Suprapubic skin (tissue), 4 donors: Measurements from ENCODE around the gene SCUBE1. TPM values are rescaled to one million over a fixed set of nuclear protein-coding genes. Genes with fewer than 3 reads are reported as not detected.

Source experiments
- DNase-seq, 2 donors: peaks; one replicate each; pipeline ENCODE4 v3.0.0-alpha.2; 2019; ENCODE audit warnings: low spot score in 2 of 2
- H3K27ac ChIP-seq: fragments of 200-600 bp; sonication (generic); one replicate; pipeline ENCODE4 v1.5.1; 2019
- H3K27me3 ChIP-seq: fragments of 200-600 bp; sonication (generic); one replicate; pipeline ENCODE4 v1.5.1; 2019
- H3K36me3 ChIP-seq: fragments of 200-600 bp; sonication (generic); one replicate; pipeline ENCODE4 v1.5.1; 2019
- H3K4me1 ChIP-seq: fragments of 200-600 bp; sonication (generic); one replicate; pipeline ENCODE4 v1.5.1; 2019
- H3K4me3 ChIP-seq: fragments of 200-600 bp; sonication (generic); one replicate; pipeline ENCODE4 v1.5.1; 2019; ENCODE audit warnings: mild to moderate bottlenecking
- H3K9me3 ChIP-seq: fragments of 200-600 bp; sonication (generic); one replicate; pipeline ENCODE4 v1.5.1; 2019
- EP300 ChIP-seq: sonication (generic); formaldehyde crosslinking; IDR thresholded peaks from one replicate; pipeline ENCODE4 v1.6.1; 2017; ENCODE audit warnings: antibody characterized with exemption
- POLR2A ChIP-seq, 2 donors: fragments of 450-650 bp; IDR thresholded peaks; one replicate each; pipeline ENCODE4 v1.6.1; 2017; ENCODE audit warnings: antibody characterized with exemption in 2 of 2, mild to moderate bottlenecking in 2 of 2, moderate library complexity in 2 of 2
- POLR2AphosphoS5 ChIP-seq, 3 donors: sonication (generic); formaldehyde crosslinking; IDR thresholded peaks; one replicate each; pipeline ENCODE4 v1.6.1; 2017; ENCODE audit warnings: antibody characterized with exemption in 3 of 3
- WGBS: methylation state at CpG from one replicate; pipeline ENCODE4 v1.1.5; 2018; 5-methylcytosine and 5-hydroxymethylcytosine counted together
- total RNA-seq, 4 donors: library from RNA; depleted of rRNA; stranded (reverse); fragments of >200 nt; gene quantifications; one replicate each; pipeline ENCODE4 v1.1.0, GENCODE V29; 2016
- TF ChIP-seq, protein P1 (sequence below), 2 donors: fragments of 200-600 bp in 1 of 2; fragments of 450-650 bp in 1 of 2; sonication (generic) in 1 of 2; IDR thresholded peaks; one replicate each; pipeline ENCODE4 v1.5.1; 2016 to 2019; ENCODE audit warnings: antibody characterized with exemption in 2 of 2, mild to moderate bottlenecking in 1 of 2, moderate library complexity in 1 of 2

Gene SCUBE1
- total RNA-seq, 4 donors from 2014 or later, result 0.47 to 1.1 (median 0.78) TPM

DNA sequence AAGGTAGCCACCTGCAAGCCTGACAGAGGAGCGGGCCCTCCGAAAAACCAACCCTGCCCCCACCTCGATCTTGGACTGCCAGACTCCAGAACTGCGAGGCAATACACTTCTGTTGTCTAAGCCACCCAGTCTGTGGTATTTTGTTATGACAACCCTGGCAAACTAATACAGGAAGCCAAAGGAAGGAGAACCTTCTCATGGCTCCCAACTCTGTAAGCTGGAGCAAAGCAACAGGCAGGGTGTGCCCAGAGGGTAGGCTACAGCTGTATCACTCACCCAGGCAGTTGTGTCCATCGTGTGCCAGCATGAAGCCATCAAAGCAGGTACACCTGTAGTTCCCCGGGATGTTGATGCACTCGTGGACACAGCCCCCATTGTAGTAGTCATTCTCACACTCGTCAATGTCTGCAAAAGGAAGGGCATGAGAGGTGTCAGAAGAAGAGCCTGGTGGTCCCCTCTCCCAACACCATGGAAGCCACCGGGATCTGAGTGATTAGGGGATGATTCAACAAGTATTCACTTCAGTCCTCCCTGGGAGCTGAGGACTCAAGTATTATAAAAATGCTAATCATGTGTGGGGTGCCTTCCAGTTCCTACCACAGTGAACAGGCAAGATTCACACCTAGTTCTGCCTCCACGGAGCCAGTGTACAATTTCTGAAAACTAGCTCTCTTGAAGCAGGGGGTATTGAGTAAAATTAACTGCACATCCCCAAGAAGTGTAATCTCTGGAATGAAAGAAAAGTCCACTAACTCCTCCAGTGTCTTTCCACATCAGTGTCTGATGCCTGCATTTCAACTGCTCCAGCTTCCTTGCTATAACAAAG, 23.3 kb downstream of the SCUBE1 start:
- no peak for DNase-seq
- no peak overlapping the region for H3K4me3 ChIP-seq
- TF ChIP-seq EP300, result no peak
- no peaks in the 10 kb centered on the region for H3K4me1 ChIP-seq
- H3K27me3 ChIP-seq, result peaks cover 19% of the 10 kb centered on the region
- 73% methylated on average over 8 of the region's 10 CpGs for WGBS
- no peak overlapping the region for H3K27ac ChIP-seq
- H3K9me3 ChIP-seq, result no peaks in the 10 kb centered on the region
- no peaks in the 10 kb centered on the region for H3K36me3 ChIP-seq

DNA sequence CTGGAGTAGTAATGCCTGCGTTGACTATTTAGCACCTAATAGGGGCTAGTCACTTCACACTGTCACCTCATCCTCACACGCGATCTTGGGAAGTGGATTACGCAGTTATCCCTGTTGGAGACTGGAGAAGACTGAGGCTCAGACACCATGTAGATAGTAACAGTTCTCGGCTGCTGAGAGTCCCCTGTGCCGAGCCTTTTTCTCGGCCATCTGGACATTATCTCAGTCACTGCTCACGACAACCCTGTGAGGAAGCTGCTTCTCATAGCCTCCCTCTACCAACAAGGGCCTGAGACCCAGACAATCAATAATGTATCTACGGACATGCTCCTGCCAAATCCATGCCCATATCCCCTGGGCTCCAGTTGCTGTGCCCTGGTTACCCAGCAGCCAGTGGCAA, 25.9 kb downstream of the SCUBE1 start:
- Histone ChIP-seq H3K9me3 (no peaks in the 10 kb centered on the region), H3K4me1 (peaks cover 2% of the 10 kb centered on the region), H3K27me3 (peaks cover 15% of the 10 kb centered on the region), H3K27ac (no peak overlapping the region), H3K36me3 (no peaks in the 10 kb centered on the region), H3K4me3 (no peak overlapping the region)
- TF ChIP-seq POLR2AphosphoS5 (IDR thresholded peaks at IDR 0.05), result no peak
- TF ChIP-seq, protein P1, sequence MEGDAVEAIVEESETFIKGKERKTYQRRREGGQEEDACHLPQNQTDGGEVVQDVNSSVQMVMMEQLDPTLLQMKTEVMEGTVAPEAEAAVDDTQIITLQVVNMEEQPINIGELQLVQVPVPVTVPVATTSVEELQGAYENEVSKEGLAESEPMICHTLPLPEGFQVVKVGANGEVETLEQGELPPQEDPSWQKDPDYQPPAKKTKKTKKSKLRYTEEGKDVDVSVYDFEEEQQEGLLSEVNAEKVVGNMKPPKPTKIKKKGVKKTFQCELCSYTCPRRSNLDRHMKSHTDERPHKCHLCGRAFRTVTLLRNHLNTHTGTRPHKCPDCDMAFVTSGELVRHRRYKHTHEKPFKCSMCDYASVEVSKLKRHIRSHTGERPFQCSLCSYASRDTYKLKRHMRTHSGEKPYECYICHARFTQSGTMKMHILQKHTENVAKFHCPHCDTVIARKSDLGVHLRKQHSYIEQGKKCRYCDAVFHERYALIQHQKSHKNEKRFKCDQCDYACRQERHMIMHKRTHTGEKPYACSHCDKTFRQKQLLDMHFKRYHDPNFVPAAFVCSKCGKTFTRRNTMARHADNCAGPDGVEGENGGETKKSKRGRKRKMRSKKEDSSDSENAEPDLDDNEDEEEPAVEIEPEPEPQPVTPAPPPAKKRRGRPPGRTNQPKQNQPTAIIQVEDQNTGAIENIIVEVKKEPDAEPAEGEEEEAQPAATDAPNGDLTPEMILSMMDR (IDR thresholded peaks at IDR 0.05), result no peak
- no peak for TF ChIP-seq POLR2A (IDR thresholded peaks at IDR 0.05)
- TF ChIP-seq EP300, result no peak
- 83% methylated on average over 9 of the region's 9 CpGs for WGBS
- no peak for DNase-seq

DNA sequence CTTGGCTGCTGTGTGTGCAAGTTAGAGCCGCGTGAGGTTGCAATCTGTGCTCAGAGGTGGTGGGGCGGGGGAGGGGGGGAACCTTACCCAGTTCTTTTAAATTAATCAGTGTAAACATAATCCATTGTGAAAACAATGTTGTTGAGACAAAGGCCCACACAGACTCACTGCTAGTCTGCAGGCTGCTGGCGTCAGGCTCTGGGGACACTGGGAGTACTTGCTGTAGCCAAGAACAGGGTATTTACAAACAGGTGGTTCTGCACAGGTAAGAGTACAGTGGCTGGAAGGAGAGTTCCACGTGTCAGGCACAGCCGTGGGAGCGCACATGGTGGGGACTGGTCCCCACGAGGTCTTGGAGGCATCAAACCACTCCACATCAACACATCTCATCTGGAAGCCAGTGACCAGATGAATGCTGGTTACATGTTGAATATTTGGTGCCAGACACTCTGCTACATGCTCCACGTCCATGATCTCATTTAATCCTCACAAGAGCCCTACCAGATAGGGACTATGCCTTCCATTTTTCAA, 27.4 kb downstream of the SCUBE1 start:
- Histone ChIP-seq H3K36me3 (no peaks in the 10 kb centered on the region), H3K9me3 (no peaks in the 10 kb centered on the region), H3K4me1 (peaks cover 2% of the 10 kb centered on the region), H3K27ac (no peak overlapping the region), H3K4me3 (no peak overlapping the region), H3K27me3 (peaks cover 15% of the 10 kb centered on the region)
- no peak for DNase-seq
- TF ChIP-seq POLR2AphosphoS5 (IDR thresholded peaks at IDR 0.05), result no peak
- TF ChIP-seq, protein P1 (IDR thresholded peaks at IDR 0.05), result no peak
- TF ChIP-seq POLR2A (IDR thresholded peaks at IDR 0.05), result no peak
- TF ChIP-seq EP300, result no peak
- 84% methylated on average over 9 of the region's 9 CpGs for WGBS

DNA sequence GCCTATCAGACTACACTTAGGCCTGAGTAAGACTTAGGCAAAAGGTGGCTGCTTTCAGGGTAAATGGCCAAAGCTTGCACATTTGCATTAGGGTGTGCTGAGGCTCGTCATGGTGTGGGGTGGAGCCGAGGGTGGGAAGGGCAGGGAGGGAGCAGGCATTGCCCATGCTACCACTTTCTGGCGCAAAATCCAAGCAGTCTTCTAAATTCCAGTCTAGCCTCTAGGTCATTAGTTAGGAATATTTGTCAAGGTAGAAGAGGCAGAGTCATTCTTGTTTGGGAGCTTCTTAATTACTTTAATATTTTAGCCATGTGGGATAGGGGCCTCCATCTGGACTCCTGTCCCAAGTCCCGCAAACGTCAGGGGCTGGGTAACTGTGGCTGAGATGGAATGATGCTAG, 28.6 kb downstream of the SCUBE1 start:
- H3K27ac ChIP-seq, result no peak overlapping the region
- H3K4me1 ChIP-seq, result peaks cover 2% of the 10 kb centered on the region
- WGBS, result 69% methylated on average over 5 of the region's 5 CpGs
- TF ChIP-seq EP300, result no peak
- no peak for TF ChIP-seq POLR2A (IDR thresholded peaks at IDR 0.05)
- TF ChIP-seq, protein P1 (IDR thresholded peaks at IDR 0.05), result no peak
- no peak for TF ChIP-seq POLR2AphosphoS5 (IDR thresholded peaks at IDR 0.05)
- no peak for DNase-seq
- peaks cover 15% of the 10 kb centered on the region for H3K27me3 ChIP-seq
- H3K4me3 ChIP-seq, result no peak overlapping the region
- no peaks in the 10 kb centered on the region for H3K9me3 ChIP-seq
- no peaks in the 10 kb centered on the region for H3K36me3 ChIP-seq

DNA sequence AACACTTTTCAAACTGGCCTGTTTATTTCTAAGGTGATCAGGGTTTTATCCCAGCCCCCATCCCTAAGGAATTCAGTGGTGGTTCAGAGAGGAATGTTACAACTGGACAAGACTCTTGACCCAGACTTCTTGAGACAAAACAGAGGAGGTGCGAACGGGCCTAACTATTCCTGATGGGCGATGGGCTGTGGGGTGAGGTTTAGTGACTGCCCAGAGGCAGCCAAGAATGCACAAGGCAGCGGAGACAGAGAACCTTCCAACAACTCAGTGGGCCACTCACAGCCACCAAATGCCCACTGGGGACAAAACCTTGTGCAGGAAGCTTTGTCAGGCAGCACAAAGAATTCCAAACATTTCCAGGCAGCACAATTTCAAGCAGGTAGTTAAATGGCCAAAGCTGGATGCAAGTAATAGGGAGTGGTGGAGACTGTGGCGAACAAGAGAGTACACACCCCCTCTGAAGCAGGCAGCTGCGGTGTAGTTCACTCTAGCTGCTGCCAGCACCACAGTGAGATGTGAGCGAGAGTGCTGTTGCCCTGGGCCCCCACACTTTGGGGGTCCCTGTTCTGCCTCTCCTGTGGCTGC, 29.2 kb downstream of the SCUBE1 start:
- Histone ChIP-seq H3K27ac (no peak overlapping the region), H3K27me3 (peaks cover 15% of the 10 kb centered on the region), H3K4me3 (no peak overlapping the region), H3K36me3 (no peaks in the 10 kb centered on the region), H3K4me1 (peaks cover 2% of the 10 kb centered on the region), H3K9me3 (no peaks in the 10 kb centered on the region)
- WGBS, result 87% methylated on average over 5 of the region's 7 CpGs
- TF ChIP-seq, protein P1 (IDR thresholded peaks at IDR 0.05), result no peak
- TF ChIP-seq EP300 (no peak), POLR2AphosphoS5 (IDR thresholded peaks at IDR 0.05) (no peak), POLR2A (IDR thresholded peaks at IDR 0.05) (no peak)
- DNase-seq, result no peak
